Skeletal muscle satellite cell (primary cell): ENCODE measurements around the gene CPB1.

Experiments used
- H3K27me3 ChIP-seq: 2 replicates; pipeline ENCODE4 v1.7.0; 2013; ENCODE audit warnings: low read length; ENCODE audit not compliant: control insufficient read depth, insufficient read depth
- H3K36me3 ChIP-seq: 2 replicates; pipeline ENCODE4 v1.7.0; 2013; ENCODE audit warnings: mild to moderate bottlenecking, control low read depth, low read length; ENCODE audit not compliant: insufficient read depth
- H3K4me1 ChIP-seq: 2 replicates; pipeline ENCODE4 v1.7.0; 2013; ENCODE audit warnings: low read length; ENCODE audit not compliant: control insufficient read depth, insufficient read depth
- H3K4me2 ChIP-seq: 2 replicates; pipeline ENCODE4 v1.7.0; 2013; ENCODE audit warnings: mild to moderate bottlenecking, low read length
- H3K4me3 ChIP-seq: 2 replicates; pipeline ENCODE4 v1.7.0; 2013; ENCODE audit warnings: low read length
- H3K9ac ChIP-seq: 2 replicates; pipeline ENCODE4 v1.7.0; 2013; ENCODE audit warnings: mild to moderate bottlenecking, low read depth, low read length, moderate library complexity
- H3K9me3 ChIP-seq: replicated peaks from 2 replicates; pipeline ENCODE4 v1.7.0; 2013; ENCODE audit warnings: mild to moderate bottlenecking, control low read depth, low read length

CPB1 gene

GRCh38 chr3:148863814-148864213, 36.2 kb downstream of the CPB1 start:
- no peak overlapping the region for H3K4me3 ChIP-seq
- no peaks in the 10 kb centered on the region for H3K4me1 ChIP-seq
- H3K27me3 ChIP-seq: no peaks in the 10 kb centered on the region
- H3K4me2 ChIP-seq: no peak overlapping the region
- no peaks in the 10 kb centered on the region for H3K9me3 ChIP-seq
- no peak overlapping the region for H3K9ac ChIP-seq
- H3K36me3 ChIP-seq: no peaks in the 10 kb centered on the region

DNA sequence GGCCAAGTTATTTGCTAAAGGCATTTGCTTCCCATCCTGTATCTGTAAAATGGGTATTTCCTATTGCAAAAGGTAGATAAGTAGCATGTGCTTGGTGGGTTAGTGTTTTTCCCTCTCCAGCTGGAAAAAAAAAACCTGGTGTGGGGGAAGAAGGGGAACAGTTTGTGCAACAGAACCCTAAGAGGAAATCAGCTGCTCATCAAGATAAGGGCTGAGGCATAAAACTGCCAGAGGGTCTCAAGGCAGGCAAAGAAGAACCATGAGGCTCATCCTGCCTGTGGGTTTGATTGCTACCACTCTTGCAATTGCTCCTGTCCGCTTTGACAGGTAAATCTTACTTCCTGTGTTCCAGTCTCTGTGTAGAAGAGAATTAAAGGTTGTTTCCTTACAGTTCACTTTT, 37.4 kb downstream of the CPB1 start, which contains the start of gene CPA3:
Gene CPA3 (plus strand): TSS at position 248 of the 400 bp plus-strand sequence. CDS start 12 bp downstream, at position 260.
- Histone ChIP-seq H3K9me3 (no peaks in the 10 kb centered on the region), H3K27me3 (no peaks in the 10 kb centered on the region), H3K4me3 (no peak within 1 kb of the TSS), H3K4me1 (no peaks in the 10 kb centered on the region), H3K9ac (no peak within 1 kb of the TSS), H3K4me2 (no peak within 1 kb of the TSS), H3K36me3 (no peaks in the 10 kb centered on the region)

DNA sequence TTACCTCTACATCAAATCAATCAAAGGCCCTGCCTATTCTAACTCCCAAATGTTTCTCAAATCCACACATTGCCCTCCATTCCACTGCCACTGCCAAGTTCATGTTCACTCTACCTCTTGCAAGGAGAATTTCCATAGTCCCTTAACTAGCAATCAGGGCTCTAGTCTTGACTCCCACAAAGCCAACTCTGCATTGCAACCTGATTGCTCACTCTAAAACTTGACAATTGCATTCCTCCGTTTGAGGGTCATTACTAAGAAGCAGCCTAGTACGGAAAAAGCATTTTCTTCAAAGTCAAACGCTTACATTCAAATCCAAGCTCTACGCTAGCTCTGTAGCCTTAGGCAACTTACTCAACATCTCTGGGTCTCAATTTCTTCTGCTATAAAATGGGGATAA, 38.6 kb downstream of the CPB1 start:
- Histone ChIP-seq H3K4me3 (no peak overlapping the region), H3K9ac (no peak overlapping the region), H3K9me3 (no peaks in the 10 kb centered on the region), H3K27me3 (no peaks in the 10 kb centered on the region), H3K36me3 (no peaks in the 10 kb centered on the region), H3K4me2 (no peak overlapping the region), H3K4me1 (no peaks in the 10 kb centered on the region)

- no peak overlapping the region for H3K4me2 ChIP-seq
- peaks cover 8% of the 10 kb centered on the region for H3K4me1 ChIP-seq
- H3K36me3 ChIP-seq: no peaks in the 10 kb centered on the region
- no peak overlapping the region for H3K4me3 ChIP-seq
- no peak overlapping the region for H3K9ac ChIP-seq
- H3K27me3 ChIP-seq: no peaks in the 10 kb centered on the region
- no peaks in the 10 kb centered on the region for H3K9me3 ChIP-seq
Measured at GRCh38 chr3:148873270-148873927, 45.8 kb downstream of the CPB1 start.

DNA sequence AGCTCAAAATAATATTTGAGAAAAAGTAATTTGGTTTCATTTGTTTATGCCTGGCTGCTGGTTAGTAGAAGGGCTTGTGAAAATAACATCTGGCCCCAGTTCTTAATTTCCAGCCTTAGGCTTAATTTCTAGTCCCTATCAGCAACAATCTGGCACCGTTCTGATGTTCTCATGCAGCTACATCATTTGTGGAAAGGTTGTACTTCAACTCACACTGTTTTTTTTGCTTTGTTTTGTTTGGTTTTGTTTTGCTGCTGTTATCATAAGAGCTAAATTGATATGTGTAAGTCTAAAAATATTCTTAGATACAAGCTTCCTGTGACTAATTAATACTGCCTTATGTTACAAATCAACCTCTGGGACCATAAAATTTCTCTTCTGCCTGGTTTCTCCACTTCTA, 46.4 kb downstream of the CPB1 start:
- peaks cover 8% of the 10 kb centered on the region for H3K4me1 ChIP-seq
- H3K9ac ChIP-seq: no peak overlapping the region
- no peaks in the 10 kb centered on the region for H3K9me3 ChIP-seq
- H3K27me3 ChIP-seq: no peaks in the 10 kb centered on the region
- no peak overlapping the region for H3K4me3 ChIP-seq
- no peak overlapping the region for H3K4me2 ChIP-seq
- H3K36me3 ChIP-seq: no peaks in the 10 kb centered on the region

DNA sequence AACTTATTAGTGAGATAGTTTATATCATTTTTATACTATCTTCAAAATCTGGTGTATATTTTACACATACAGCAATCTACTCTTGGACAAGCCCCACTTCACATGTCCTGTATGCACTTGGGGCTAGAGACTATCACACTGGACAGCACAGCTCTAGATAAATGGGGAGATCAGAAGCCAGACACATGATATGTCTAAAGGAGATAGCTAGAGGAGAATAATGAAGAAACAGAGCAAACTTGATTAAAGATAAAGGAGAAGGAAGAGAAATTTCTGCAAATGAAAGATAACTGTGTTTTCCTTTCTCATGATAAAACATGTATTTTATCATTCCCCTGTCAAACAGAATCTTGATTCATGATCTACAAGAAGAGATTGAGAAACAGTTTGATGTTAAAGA, 50.5 kb downstream of the CPB1 start:
- no peaks in the 10 kb centered on the region for H3K36me3 ChIP-seq
- no peak overlapping the region for H3K4me3 ChIP-seq
- H3K27me3 ChIP-seq: no peaks in the 10 kb centered on the region
- peaks cover 43% of the 10 kb centered on the region for H3K4me1 ChIP-seq
- H3K9ac ChIP-seq: no peak overlapping the region
- H3K9me3 ChIP-seq: no peaks in the 10 kb centered on the region
- no peak overlapping the region for H3K4me2 ChIP-seq

DNA sequence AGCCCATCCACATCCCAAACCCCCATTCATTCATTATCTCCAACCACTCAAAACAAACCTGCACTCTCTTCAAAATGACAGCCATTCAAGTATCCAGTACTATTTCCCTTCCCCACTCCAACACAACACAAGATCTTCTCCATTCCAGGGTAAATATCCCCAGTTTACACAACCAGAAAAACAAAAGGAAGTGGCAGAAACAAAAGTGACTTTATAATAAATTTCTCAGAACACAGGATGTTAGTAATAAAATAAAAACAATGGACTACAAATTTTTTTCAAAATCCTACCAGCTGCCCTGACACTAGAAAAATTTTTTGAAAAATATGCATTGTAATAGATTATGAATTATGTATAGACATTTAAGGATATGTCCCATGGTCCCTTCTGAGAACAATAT, 51.6 kb downstream of the CPB1 start:
- Histone ChIP-seq H3K27me3 (no peaks in the 10 kb centered on the region), H3K4me3 (no peak overlapping the region), H3K4me2 (no peak overlapping the region), H3K4me1 (peaks cover 35% of the 10 kb centered on the region), H3K36me3 (no peaks in the 10 kb centered on the region), H3K9me3 (no peaks in the 10 kb centered on the region), H3K9ac (no peak overlapping the region)

GRCh38 chr3:148880681-148881080, 53.1 kb downstream of the CPB1 start:
- Histone ChIP-seq H3K36me3 (no peaks in the 10 kb centered on the region), H3K27me3 (no peaks in the 10 kb centered on the region), H3K9me3 (no peaks in the 10 kb centered on the region), H3K4me2 (no peak overlapping the region), H3K4me1 (peaks cover 34% of the 10 kb centered on the region), H3K9ac (no peak overlapping the region), H3K4me3 (no peak overlapping the region)

- no peaks in the 10 kb centered on the region for H3K36me3 ChIP-seq
- peaks cover 34% of the 10 kb centered on the region for H3K4me1 ChIP-seq
- no peak overlapping the region for H3K9ac ChIP-seq
- H3K27me3 ChIP-seq: no peaks in the 10 kb centered on the region
- no peaks in the 10 kb centered on the region for H3K9me3 ChIP-seq
- no peak overlapping the region for H3K4me3 ChIP-seq
- peak overlapping the region; percentile 35 for H3K4me2 ChIP-seq
Measured at GRCh38 chr3:148881286-148881685, 53.7 kb downstream of the CPB1 start.

DNA sequence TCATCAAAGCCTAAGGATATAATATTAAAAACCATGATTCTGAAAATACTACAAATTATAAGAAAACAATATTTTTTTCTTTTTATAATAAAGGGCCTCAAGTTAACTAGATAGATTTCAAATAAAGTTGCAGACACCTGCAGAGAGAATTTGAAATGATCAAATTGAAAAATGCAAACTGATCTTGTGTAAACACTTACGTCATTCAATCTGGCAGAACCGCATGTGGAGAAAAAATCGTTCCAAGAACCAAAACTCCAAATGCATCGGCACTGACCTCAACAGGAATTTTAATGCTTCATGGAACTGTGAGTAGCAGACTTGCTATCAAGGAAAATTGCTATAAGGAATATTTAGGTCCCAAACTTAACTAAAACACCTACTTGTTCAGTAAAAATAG, 54.7 kb downstream of the CPB1 start:
- no peaks in the 10 kb centered on the region for H3K36me3 ChIP-seq
- peaks cover 34% of the 10 kb centered on the region for H3K4me1 ChIP-seq
- peak overlapping the region; percentile 26 for H3K4me2 ChIP-seq
- H3K27me3 ChIP-seq: no peaks in the 10 kb centered on the region
- no peaks in the 10 kb centered on the region for H3K9me3 ChIP-seq
- peak overlapping the region; percentile 34 for H3K9ac ChIP-seq
- H3K4me3 ChIP-seq: peak overlapping the region; percentile 23

DNA sequence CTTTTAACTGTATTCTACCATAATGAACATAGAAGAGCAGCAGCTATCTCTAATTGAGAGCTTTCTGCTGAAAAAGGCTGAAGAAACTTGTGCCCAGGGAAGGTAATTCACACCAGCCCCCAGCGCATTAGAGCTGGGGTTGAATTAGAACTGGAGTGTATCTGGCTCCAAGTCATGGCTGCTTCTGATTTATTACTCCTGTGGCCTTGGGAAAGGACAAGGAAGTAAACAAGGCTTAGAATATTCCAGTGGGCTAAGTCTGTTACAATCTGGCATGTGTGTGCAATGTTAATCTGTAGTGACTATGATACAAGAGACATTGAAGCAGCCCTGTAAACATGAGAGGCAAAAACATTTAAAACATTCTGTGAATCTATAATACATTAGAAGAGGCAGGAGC, 55.6 kb downstream of the CPB1 start:
- Histone ChIP-seq H3K4me1 (peaks cover 34% of the 10 kb centered on the region), H3K4me3 (no peak overlapping the region), H3K9me3 (no peaks in the 10 kb centered on the region), H3K36me3 (no peaks in the 10 kb centered on the region), H3K4me2 (no peak overlapping the region), H3K9ac (no peak overlapping the region), H3K27me3 (no peaks in the 10 kb centered on the region)

DNA sequence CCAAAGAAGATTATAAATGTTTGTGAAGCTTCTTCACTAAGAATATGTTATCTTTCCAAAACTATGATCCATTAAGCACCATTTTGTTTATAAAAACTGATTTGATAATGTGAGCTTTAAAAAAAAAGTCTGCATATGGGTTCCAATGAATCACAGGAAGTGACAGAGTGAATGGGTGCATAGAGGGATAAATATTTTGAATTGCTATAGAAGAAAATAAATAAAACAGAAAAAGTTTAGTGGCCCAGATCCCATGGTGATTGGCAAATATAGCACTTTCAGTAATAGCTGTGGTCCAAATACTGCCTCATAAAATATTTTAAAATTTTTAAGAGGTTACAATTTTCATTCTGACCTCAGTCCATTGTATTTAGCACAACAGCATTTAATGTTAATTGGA, 56.6 kb downstream of the CPB1 start:
- no peaks in the 10 kb centered on the region for H3K27me3 ChIP-seq
- peaks cover 32% of the 10 kb centered on the region for H3K4me1 ChIP-seq
- no peak overlapping the region for H3K9ac ChIP-seq
- H3K36me3 ChIP-seq: no peaks in the 10 kb centered on the region
- no peak overlapping the region for H3K4me2 ChIP-seq
- no peaks in the 10 kb centered on the region for H3K9me3 ChIP-seq
- H3K4me3 ChIP-seq: no peak overlapping the region
